Myocyte (in vitro differentiated cells): ENCODE results near the gene ADORA3. TPM values are rescaled to one million over a fixed set of nuclear protein-coding genes. Genes with fewer than 3 reads are reported as not detected.

Experiments used
- total RNA-seq: library from RNA; depleted of rRNA; stranded (reverse); fragments of >200 nt; gene quantifications from 2 replicates; pipeline ENCODE4 v1.2.3, GENCODE V29; 2014

ADORA3 gene
- total RNA-seq, 1 donor from 2014 or later = not detected

Other genes with a start within 250 kb of the ADORA3 start
- gene CHIA, start 212.8 kb downstream of the ADORA3 start, total RNA-seq = not detected in 2 replicates
- gene OVGP1, start 75.9 kb downstream of the ADORA3 start, total RNA-seq = 0.08 and 0.94 TPM in 2 replicates
- gene WDR77, start 54.4 kb downstream of the ADORA3 start, total RNA-seq = 82.1 and 95.7 TPM in 2 replicates
- 241 and 345 TPM in 2 replicates for gene ATP5PB, start 54.2 kb downstream of the ADORA3 start, total RNA-seq
- 0.36 and 0.45 TPM in 2 replicates for gene C1orf162, start 29.6 kb downstream of the ADORA3 start, total RNA-seq
- gene TMIGD3, start within 50 bp of the ADORA3 start, total RNA-seq = not detected in 2 replicates
- gene RAP1A, start 116.2 kb upstream of the ADORA3 start, total RNA-seq = 19.2 and 23.8 TPM in 2 replicates
- gene INKA2, start 235.8 kb upstream of the ADORA3 start, total RNA-seq = 31.9 and 50.6 TPM in 2 replicates